Upper lobe of right lung (tissue), 1 donor: Measurements from ENCODE around the gene HMG20B. TPM values are rescaled to one million over a fixed set of nuclear protein-coding genes. Genes with fewer than 3 reads are reported as not detected.
"Not testable (repeated sequence)": the region's sequence is repeated elsewhere in the genome, so short reads cannot be mapped to it uniquely, and the experiment has no call there.

Source experiments
- ATAC-seq: fragments of 200-7000 bp; cut with Tn5 transposase; one replicate; pipeline ENCODE4 v1.9.1; 2020; ENCODE audit warnings: mild to moderate bottlenecking, moderate library complexity
- DNase-seq: peaks from one replicate; pipeline ENCODE4 v3.0.0-alpha.2; 2020
- H3K27ac ChIP-seq: fragments of 200-600 bp; one replicate; pipeline ENCODE4 v1.8.0; 2022
- H3K27me3 ChIP-seq: fragments of 200-600 bp; one replicate; pipeline ENCODE4 v1.8.0; 2022; ENCODE audit warnings: mild to moderate bottlenecking
- H3K36me3 ChIP-seq: fragments of 200-600 bp; one replicate; pipeline ENCODE4 v1.8.0; 2022
- H3K4me1 ChIP-seq: fragments of 200-600 bp; one replicate; pipeline ENCODE4 v1.8.0; 2022
- H3K4me3 ChIP-seq: fragments of 200-600 bp; one replicate; pipeline ENCODE4 v1.8.0; 2022; ENCODE audit warnings: mild to moderate bottlenecking
- H3K9me3 ChIP-seq: fragments of 200-600 bp; one replicate; pipeline ENCODE4 v1.8.0; 2022
- intact Hi-C: fragments of 100-400 bp; cut with DNase I; formaldehyde crosslinking; loops from one replicate; pipeline ENCODE4 v1.11.0; 2022
- total RNA-seq: library from RNA; stranded (reverse); fragmentation: NEBNext Ultra II Directional; extraction: Animal tissue kit (Norgen Biotek cat#: 25700); gene quantifications from one replicate; pipeline ENCODE4 v1.2.1, GENCODE V29; 2021
- TF ChIP-seq, protein P1 (sequence below): fragments of 200-600 bp; IDR thresholded peaks from one replicate; pipeline ENCODE4 v1.8.0; 2022; ENCODE audit warnings: antibody characterized with exemption
- donor health status: DM: no; HTN: yes; CAD: no; lungs with severe emphysema.

HMG20B gene
- total RNA-seq, 1 donor from 2014 or later: 60.0 TPM

DNA sequence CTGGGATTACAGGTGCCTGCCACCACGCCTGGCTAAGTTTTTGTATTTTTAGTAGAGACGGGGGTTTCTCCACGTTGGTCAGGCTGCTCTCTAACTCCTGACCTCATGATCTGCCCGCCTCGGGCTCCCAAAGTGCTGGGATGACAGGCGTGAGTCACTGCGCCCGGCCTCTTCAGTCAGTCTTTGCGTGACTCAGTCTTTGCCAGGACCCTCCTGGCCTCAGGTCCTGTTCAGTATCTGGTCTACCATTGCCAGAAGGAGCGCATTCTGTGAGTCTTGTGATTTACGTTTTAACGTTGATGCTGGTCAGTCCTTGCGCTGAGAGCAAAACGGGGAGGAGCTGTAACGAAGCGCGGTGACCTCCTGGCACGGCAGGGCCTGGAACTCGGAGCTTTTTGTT lies 7.6 kb upstream of the HMG20B start:
- Histone ChIP-seq H3K4me1 (no peaks in the 10 kb centered on the region), H3K9me3 (no peaks in the 10 kb centered on the region), H3K27me3 (no peaks in the 10 kb centered on the region), H3K27ac (no peak overlapping the region), H3K4me3 (no peak overlapping the region), H3K36me3 (no peaks in the 10 kb centered on the region)
- no peak for ATAC-seq
- no peak for DNase-seq
- TF ChIP-seq, protein P1, sequence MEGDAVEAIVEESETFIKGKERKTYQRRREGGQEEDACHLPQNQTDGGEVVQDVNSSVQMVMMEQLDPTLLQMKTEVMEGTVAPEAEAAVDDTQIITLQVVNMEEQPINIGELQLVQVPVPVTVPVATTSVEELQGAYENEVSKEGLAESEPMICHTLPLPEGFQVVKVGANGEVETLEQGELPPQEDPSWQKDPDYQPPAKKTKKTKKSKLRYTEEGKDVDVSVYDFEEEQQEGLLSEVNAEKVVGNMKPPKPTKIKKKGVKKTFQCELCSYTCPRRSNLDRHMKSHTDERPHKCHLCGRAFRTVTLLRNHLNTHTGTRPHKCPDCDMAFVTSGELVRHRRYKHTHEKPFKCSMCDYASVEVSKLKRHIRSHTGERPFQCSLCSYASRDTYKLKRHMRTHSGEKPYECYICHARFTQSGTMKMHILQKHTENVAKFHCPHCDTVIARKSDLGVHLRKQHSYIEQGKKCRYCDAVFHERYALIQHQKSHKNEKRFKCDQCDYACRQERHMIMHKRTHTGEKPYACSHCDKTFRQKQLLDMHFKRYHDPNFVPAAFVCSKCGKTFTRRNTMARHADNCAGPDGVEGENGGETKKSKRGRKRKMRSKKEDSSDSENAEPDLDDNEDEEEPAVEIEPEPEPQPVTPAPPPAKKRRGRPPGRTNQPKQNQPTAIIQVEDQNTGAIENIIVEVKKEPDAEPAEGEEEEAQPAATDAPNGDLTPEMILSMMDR: no peak
- intact Hi-C loops: no loop called here

DNA sequence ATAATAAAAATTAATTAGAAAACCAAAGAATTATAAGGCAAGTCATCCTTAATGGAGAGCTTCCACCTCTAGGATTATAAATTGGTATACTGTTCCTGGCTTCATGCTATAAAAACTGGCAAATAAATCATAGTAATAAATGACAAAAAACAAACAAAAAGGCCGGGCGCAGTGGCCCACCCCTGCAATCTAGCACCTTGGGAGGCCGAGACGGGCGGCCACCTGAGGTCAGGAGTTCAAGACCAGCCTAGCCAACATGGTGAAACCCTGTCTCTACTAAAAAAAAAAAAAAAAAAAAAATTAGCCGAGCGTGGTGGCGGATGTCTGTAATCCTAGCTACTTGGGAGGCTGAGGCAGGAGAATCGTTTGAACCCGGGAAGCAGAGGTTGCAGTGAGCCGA lies 2.7 kb upstream of the HMG20B start:
- H3K27me3 ChIP-seq, H3K27ac ChIP-seq, intact Hi-C loops, ATAC-seq, DNase-seq, H3K36me3 ChIP-seq, H3K9me3 ChIP-seq, H3K4me3 ChIP-seq, H3K4me1 ChIP-seq: not testable (repeated sequence)

DNA sequence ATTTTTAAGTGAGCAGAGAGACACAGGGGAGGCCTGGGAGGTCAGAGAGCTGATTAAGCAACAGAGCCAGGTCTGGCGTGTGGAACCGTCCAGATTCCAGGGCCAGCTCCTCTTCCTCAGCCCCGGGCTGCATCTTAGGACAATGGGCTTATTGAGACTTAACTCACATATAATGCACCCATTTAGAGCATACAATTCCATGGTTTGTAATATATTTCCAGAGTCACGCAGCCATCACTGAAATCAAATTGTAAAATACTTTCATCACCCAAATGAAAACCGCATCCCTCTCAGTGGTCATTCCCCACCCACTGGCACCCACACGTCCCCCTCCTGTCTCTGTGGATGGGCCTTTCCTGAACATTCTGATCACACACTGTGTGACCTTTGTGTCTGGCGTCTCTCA lies 2.1 kb upstream of the HMG20B start:
- no peaks in the 10 kb centered on the region for H3K36me3 ChIP-seq
- ATAC-seq (no peak), DNase-seq (no peak)
- TF ChIP-seq, protein P1: no peak
- H3K27ac ChIP-seq: no peak overlapping the region
- H3K4me1 ChIP-seq: peaks cover 10% of the 10 kb centered on the region
- H3K9me3 ChIP-seq: no peaks in the 10 kb centered on the region
- H3K27me3 ChIP-seq: no peaks in the 10 kb centered on the region
- intact Hi-C loops: no loop called here
- H3K4me3 ChIP-seq: no peak overlapping the region

DNA sequence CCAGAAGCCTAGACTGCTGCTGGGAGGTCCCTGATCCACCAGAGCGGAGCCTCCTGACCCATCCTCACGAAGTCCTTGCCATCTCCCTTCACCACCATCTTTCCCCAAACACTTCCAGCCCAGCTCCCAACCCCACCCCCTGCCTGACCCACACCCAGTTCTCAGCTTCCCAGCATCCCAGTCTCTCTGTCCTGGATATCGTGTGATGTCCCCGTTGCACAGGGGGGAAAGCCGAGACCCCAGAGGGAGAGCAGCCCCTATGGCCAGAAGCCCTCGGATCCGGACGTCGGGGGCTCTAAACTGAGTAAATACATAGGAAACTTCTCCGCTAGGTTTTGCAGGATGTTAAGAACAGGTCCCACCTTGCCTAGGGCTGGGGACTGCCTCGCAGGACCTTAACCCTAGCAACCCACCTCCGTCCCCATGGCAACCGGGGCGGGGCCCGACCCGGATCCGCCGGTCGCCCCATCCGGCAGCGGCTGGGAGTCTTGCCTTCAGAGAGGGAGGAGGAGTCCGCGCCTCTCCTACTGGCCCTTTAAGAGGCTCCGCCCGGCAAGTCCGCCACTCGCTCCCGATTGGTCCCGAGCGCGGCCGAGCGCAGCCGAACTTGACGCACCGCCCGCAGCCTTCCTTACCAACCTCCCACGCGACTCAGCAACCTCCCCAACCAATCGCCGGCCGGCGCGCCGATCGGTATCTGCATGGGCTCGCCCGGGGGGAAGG lies 451 bp upstream of the HMG20B start:
- Histone ChIP-seq H3K4me3 (peak overlapping the region; percentile 79), H3K9me3 (no peaks in the 10 kb centered on the region), H3K4me1 (peaks cover 16% of the 10 kb centered on the region), H3K27me3 (no peaks in the 10 kb centered on the region), H3K27ac (peak overlapping the region; percentile 45), H3K36me3 (no peaks in the 10 kb centered on the region)
- DNase-seq: peak; percentile 100
- intact Hi-C loops: no loop called here
- TF ChIP-seq, protein P1: no peak
- peak; percentile 95 for ATAC-seq

DNA sequence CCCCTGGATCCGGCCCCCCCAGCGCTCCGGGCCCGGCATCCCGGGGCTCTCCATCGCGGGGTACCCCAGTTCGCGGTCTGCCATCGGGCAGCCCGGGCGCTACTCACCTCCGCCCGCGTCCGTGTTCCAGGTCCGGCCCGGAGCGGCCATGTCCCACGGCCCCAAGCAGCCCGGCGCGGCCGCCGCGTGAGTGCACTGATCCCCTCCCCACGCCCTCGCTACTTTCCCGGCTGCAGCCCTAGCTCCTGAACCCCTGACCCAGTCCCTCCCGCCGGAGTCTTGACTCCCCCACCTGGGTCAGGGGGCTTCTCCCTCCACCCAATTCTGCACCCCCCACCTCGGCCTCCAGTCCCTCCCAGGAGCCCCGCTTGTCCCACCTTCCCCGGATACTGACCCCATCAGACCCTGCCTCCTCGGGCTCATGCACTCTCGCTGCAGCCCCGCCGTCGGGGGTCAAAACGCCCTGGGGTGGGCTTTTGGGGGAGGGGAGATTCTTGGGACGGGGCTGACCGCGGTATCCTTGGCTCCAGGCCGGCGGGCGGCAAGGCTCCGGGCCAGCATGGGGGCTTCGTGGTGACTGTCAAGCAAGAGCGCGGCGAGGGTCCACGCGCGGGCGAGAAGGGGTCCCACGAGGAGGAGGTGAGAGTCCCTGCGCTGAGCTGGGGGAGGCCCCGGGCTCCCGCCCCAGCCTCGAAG lies 566 bp downstream of the HMG20B start:
- H3K27me3 ChIP-seq: no peaks in the 10 kb centered on the region
- H3K4me1 ChIP-seq: peaks cover 16% of the 10 kb centered on the region
- peak overlapping the region; percentile 74 for H3K27ac ChIP-seq
- DNase-seq: peak; percentile 79
- H3K9me3 ChIP-seq: no peaks in the 10 kb centered on the region
- peak overlapping the region; percentile 79 for H3K4me3 ChIP-seq
- no peaks in the 10 kb centered on the region for H3K36me3 ChIP-seq
- intact Hi-C loops: no loop called here
- ATAC-seq: peak; percentile 1
- TF ChIP-seq, protein P1: no peak

DNA sequence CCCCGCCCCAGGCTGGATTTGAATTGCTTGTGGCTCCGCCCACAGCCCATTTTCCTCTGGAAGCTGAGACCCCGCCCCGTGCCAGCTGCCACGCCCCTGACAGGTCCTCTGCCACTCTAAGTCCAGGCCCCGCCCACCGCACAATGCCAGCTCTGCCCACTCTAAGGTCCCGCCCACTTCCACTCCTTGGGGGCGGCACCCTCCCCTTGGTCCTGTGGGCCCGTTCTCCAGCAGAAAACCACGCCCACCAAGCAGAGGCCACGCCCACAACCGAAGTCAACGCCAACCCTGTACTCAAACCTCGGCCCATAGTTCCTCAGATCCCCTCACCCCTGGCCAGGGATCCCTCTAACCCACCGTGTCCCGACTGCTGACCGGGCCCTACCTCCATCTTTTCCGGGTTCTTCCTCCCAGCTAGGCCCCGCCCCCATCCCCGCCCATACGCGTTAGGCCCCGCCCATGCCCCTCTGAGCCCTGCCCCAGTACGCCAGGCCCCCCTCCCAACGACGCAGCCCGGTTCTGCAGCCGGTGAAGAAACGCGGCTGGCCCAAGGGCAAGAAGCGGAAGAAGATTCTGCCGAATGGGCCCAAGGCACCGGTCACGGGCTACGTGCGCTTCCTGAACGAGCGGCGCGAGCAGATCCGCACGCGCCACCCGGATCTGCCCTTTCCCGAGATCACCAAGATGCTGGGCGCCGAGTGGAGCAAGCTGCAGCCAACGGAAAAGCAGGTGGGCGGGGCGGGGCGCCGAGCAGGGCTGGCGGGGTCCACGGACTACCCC lies 1.3 kb downstream of the HMG20B start:
- Histone ChIP-seq H3K4me3 (peak overlapping the region; percentile 79), H3K27ac (no peak overlapping the region), H3K36me3 (no peaks in the 10 kb centered on the region), H3K9me3 (no peaks in the 10 kb centered on the region), H3K27me3 (no peaks in the 10 kb centered on the region), H3K4me1 (peaks cover 16% of the 10 kb centered on the region)
- TF ChIP-seq, protein P1: no peak
- ATAC-seq (peak; percentile 77), DNase-seq (peak; percentile 98)
- intact Hi-C loops: no loop called here
